Naive B cell (primary cell): ENCODE measurements around the gene NDST1. TPM values are rescaled to one million over a fixed set of nuclear protein-coding genes. Genes with fewer than 3 reads are reported as not detected.
A peak's percentile ranks its signal among the peaks of the same experiment; 100 is the strongest.

Experiments used
- ATAC-seq, 2 donors: fragments of 150-1000 bp; cut with Tn5 transposase; 2 replicates each; pipeline ENCODE4 v1.10.0; 2021; ENCODE audit warnings: low read depth in 2 of 2, mild to moderate bottlenecking in 2 of 2, moderate library complexity in 2 of 2
- DNase-seq: peaks from one replicate; pipeline ENCODE4 v3.0.0; 2022
- H3K27ac Mint-ChIP-seq, 6 donors: one replicate each; pipeline ENCODE4 v1.8.0; 2020 to 2022; ENCODE audit warnings: mild to moderate bottlenecking in 6 of 6, mixed read lengths in 6 of 6, moderate library complexity in 5 of 6, inconsistent platforms in 2 of 6
- H3K27me3 Mint-ChIP-seq, 3 donors: one replicate each; pipeline ENCODE4 v1.8.0; 2021 to 2022; ENCODE audit warnings: mixed read lengths in 3 of 3, mild to moderate bottlenecking in 1 of 3
- H3K36me3 Mint-ChIP-seq, 2 donors: one replicate each; pipeline ENCODE4 v1.8.0; 2020 to 2022; ENCODE audit warnings: mixed read lengths in 2 of 2, inconsistent platforms in 1 of 2, mild to moderate bottlenecking in 1 of 2
- H3K4me1 Mint-ChIP-seq, 3 donors: one replicate each; pipeline ENCODE4 v1.8.0; 2020 to 2022; ENCODE audit warnings: mixed read lengths in 3 of 3, inconsistent platforms in 1 of 3, mild to moderate bottlenecking in 1 of 3, moderate library complexity in 1 of 3
- H3K4me3 Mint-ChIP-seq, 8 donors: one replicate each; pipeline ENCODE4 v1.8.0; 2020 to 2022; ENCODE audit warnings: mild to moderate bottlenecking in 8 of 8, mixed read lengths in 8 of 8, moderate library complexity in 8 of 8, inconsistent platforms in 2 of 8
- H3K9me3 Mint-ChIP-seq, 7 donors: one replicate each; pipeline ENCODE4 v1.8.0; 2020 to 2022; ENCODE audit warnings: mixed read lengths in 7 of 7, mild to moderate bottlenecking in 5 of 7, inconsistent platforms in 2 of 7, moderate library complexity in 1 of 7
- polyA plus RNA-seq, 6 donors: library from polyadenylated mRNA; unstranded; fragments of 300-500 nt; fragmentation: Illumina TruSeq; gene quantifications; one replicate each; pipeline ENCODE4 v1.2.3, GENCODE V29; 2021; ENCODE audit warnings: low read depth in 6 of 6

The NDST1 gene
- polyA plus RNA-seq, 6 donors from 2014 or later: 0.38 to 1.8 (median 0.73) TPM

DNA sequence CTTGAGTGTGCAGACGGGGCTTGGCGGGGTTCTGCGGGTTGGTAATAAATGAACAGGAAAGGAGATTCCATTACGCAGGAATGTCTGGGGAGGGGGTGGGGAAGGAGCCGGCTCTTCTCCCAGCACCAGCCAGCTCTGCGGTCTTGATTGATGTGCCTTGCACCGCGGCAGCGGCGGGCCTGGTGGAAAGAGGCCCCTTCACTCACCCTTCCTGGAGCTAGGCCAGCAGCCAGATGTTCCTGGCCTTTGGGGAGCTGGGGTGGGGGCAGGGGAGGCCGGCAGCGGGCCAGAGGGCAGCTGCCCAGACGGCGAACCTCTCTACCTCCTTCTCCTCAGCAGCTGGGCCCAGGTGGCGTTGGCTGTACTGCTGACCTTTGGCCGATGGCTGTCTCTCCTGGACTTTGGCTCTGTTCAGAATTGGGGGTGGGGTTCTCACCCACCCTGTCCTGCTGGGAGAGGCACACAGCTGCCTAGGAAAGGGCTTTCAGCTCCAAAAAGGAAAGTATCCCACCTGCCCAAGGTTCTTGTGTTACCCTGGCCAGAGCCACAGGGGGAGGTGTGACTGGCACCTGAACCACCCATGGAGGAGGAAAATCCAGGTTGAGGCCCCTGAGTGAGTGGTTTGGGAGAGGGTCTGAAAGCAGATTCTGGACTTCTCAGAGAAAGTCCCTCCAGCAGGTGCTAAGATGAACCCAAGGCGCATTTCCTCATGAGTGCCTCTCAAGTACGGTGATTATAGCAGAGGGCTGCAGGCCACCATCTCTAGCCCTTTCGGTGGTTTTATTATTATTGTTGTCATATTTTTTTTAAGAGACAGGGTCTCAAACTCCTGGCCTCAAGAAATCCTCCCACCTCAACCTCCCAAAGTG is 74.5 kb downstream of the NDST1 start:
- DNase-seq (no peak), ATAC-seq (no peak)
- peaks cover 0 to under 1% (median 0%) of the 10 kb centered on the region in 7 donors for H3K9me3 Mint-ChIP-seq
- H3K4me1 Mint-ChIP-seq: peaks cover 0 to 3% (median 0%) of the 10 kb centered on the region in 3 donors
- H3K27ac Mint-ChIP-seq: no peak overlapping the region
- H3K27me3 Mint-ChIP-seq: peaks cover 7 to 17% (median 14%) of the 10 kb centered on the region in 3 donors
- H3K36me3 Mint-ChIP-seq: no peaks in the 10 kb centered on the region
- no peak overlapping the region for H3K4me3 Mint-ChIP-seq

DNA sequence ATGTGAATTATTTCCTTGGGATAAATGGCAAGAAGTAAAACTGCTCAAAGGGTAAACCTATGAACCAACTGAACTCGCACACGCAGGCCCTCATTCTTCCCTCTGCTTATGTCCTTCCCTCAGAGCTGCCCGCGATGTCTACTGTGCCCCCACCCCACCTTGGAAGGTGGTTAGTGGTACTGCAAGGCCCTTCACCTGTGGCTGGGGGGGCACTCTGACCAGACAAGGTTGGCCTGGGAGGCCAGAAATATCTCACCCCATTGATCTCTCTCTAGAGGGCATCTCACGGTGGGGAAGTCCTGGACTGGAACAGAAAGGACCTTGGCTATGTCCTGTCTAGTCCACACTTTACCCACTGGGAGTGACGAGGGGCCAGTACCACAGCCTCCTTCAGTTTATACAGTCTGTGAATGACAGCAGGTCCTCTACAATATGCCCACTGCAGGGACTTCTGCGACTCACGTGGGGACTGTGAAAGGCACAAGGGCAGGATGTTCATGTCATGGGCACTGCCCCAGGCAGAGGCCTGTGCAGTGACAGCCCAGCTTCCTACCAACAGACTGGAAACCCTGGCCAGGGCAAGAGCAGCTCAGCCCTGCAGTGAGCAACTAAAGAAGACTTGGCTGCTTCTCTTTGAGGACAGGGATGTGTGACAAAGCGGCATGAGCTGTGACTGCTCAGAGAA is 75.8 kb downstream of the NDST1 start:
- peaks cover 7 to 17% (median 14%) of the 10 kb centered on the region in 3 donors for H3K27me3 Mint-ChIP-seq
- H3K27ac Mint-ChIP-seq: peak overlapping the region in 1 of 6 donors; percentile 25
- DNase-seq: no peak

DNA sequence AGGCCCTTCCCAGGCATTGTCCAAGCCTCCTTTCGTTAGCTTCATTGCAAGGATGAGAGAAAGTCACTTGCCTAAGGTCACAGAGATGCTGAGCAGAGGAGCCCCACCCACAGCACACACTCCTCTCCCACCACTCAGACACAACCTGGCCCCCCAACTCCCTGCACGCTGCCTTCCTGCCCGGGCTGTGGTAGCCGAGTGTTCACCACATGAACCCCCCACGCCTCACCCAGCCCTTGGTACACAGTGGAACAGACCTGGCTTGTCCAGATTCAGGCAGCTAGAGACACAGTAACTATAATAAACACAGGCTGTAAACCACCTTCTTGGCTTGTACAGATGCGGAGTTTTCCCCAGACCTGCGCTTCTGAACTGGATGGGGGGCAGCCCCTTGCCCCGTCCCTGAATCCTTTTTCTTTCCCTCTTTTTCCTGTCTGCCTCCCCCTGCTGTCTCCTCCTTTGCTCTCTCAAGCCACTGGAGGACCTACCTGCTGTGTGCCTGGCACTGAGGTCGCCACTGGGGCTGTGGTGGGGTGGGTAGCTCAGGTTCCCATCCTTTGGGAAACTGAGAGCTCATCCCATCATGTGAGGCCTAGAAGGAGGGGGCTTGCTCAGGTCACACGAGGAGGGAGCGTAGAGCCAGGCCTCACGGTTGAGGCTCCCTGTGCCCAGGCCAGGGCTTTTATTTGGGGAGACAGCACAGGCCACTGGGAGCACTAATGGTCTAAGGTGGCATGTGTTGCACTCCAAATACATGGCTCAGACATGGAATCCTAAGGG is 76.8 kb downstream of the NDST1 start:
- DNase-seq (no peak), ATAC-seq (no peak)
- no peak overlapping the region for H3K4me3 Mint-ChIP-seq
- peak overlapping the region in 1 of 6 donors; percentile 61 for H3K27ac Mint-ChIP-seq
- no peaks in the 10 kb centered on the region for H3K36me3 Mint-ChIP-seq
- H3K27me3 Mint-ChIP-seq: peaks cover 7 to 17% (median 14%) of the 10 kb centered on the region in 3 donors
- H3K4me1 Mint-ChIP-seq: peaks cover 0 to 3% (median 0%) of the 10 kb centered on the region in 3 donors
- no peaks in the 10 kb centered on the region for H3K9me3 Mint-ChIP-seq

More for the DNA sequence above, 75.8 kb downstream of the NDST1 start:
- Mint-ChIP-seq H3K4me3 (no peak overlapping the region), H3K4me1 (peaks cover 0 to 3% (median 0%) of the 10 kb centered on the region in 3 donors), H3K9me3 (no peaks in the 10 kb centered on the region), H3K36me3 (no peaks in the 10 kb centered on the region)
- ATAC-seq: no peak

GRCh38 chr5:150585781-150586341 is 77.9 kb downstream of the NDST1 start:
- ATAC-seq (no peak), DNase-seq (no peak)
- H3K27ac Mint-ChIP-seq: no peak overlapping the region
- H3K36me3 Mint-ChIP-seq: no peaks in the 10 kb centered on the region
- H3K9me3 Mint-ChIP-seq: no peaks in the 10 kb centered on the region
- no peak overlapping the region for H3K4me3 Mint-ChIP-seq
- peaks cover 7 to 14% (median 11%) of the 10 kb centered on the region in 3 donors for H3K27me3 Mint-ChIP-seq
- H3K4me1 Mint-ChIP-seq: peaks cover 0 to 3% (median 0%) of the 10 kb centered on the region in 3 donors

DNA sequence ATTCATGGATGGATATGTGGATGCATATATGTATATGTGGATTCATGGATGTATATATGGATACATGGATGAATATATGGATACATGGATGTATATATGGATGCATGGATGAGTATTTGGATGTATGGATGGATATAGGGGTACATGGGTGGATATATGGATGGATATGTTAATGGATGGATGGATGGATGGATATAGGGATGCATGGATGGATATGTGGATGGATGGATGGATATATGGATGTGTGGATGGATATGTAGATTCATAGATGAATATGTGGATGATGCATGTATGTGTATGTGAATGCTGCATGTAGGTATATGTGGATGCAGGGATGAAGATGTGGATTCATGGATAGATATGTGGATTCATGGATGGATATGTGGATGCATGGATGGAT is 79.1 kb downstream of the NDST1 start:
- ATAC-seq (no peak), DNase-seq (no peak)
- peaks cover 0 to under 1% (median 0%) of the 10 kb centered on the region in 3 donors for H3K4me1 Mint-ChIP-seq
- H3K27ac Mint-ChIP-seq: no peak overlapping the region
- no peaks in the 10 kb centered on the region for H3K9me3 Mint-ChIP-seq
- no peak overlapping the region for H3K4me3 Mint-ChIP-seq
- H3K27me3 Mint-ChIP-seq: peaks cover under 1 to 8% (median 3%) of the 10 kb centered on the region in 3 donors
- no peaks in the 10 kb centered on the region for H3K36me3 Mint-ChIP-seq

DNA sequence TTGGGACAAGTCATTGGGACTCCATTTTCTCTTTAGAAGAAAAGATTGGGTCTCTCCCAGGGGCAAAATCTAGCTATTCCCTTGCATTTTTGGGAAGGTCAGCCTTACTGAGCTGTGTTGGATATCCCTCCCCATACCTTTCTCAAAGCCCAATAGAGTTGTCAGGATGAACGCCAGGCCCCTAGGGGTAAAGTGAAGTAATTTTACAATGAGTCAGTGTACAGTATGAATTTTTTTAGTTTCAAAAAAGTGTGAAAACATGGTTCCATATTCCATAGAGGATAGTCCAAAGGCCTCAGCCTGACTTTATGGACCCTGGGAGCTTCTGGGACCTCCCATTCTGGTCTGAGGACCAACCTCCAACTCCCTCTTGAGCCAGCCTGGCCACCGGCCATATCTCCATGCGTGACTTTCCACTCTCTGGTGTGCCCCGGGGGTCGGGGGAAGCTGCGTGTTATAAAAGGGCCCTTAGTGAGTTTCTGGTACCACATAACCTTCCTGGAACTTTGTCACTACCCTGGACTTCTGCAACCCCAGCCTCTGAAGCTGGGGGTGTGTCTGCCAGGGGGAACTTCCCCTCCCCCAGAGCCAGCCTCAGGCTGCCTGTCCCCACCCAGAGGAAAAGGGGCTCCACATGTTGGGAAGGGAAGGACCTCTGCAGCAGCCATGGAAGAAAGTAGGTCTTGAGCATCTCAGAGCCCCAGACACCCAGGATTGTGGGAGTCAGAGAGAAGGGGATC is 80.1 kb downstream of the NDST1 start:
- DNase-seq (no peak), ATAC-seq (no peak)
- no peaks in the 10 kb centered on the region for H3K36me3 Mint-ChIP-seq
- no peak overlapping the region for H3K4me3 Mint-ChIP-seq
- no peaks in the 10 kb centered on the region for H3K4me1 Mint-ChIP-seq
- H3K27ac Mint-ChIP-seq: no peak overlapping the region
- peaks cover 0 to 6% (median 0%) of the 10 kb centered on the region in 3 donors for H3K27me3 Mint-ChIP-seq
- H3K9me3 Mint-ChIP-seq: no peaks in the 10 kb centered on the region

DNA sequence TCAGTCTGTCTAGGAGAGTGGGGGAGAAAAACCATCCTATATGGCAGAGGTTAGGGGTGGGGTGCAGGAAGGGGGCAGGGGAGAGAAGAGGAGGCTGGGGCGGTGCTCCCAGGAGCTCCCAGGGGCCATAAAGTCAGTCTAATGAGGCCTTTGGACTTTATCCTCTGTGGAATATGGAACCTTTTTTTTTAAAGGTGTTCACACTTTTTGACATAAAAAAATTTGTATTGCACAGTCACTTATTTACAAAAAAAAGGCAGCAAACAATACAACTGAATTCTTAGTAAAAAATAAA is 80.6 kb downstream of the NDST1 start:
- H3K4me3 Mint-ChIP-seq: no peak overlapping the region
- no peaks in the 10 kb centered on the region for H3K9me3 Mint-ChIP-seq
- peaks cover 0 to 3% (median 0%) of the 10 kb centered on the region in 3 donors for H3K27me3 Mint-ChIP-seq
- no peak overlapping the region for H3K27ac Mint-ChIP-seq
- ATAC-seq (no peak), DNase-seq (no peak)
- H3K36me3 Mint-ChIP-seq: no peaks in the 10 kb centered on the region
- no peaks in the 10 kb centered on the region for H3K4me1 Mint-ChIP-seq

- H3K9me3 Mint-ChIP-seq: no peaks in the 10 kb centered on the region
- H3K4me3 Mint-ChIP-seq: no peak overlapping the region
- H3K27ac Mint-ChIP-seq: no peak overlapping the region
- no peak for ATAC-seq
- no peak for DNase-seq
- H3K36me3 Mint-ChIP-seq: no peaks in the 10 kb centered on the region
- no peaks in the 10 kb centered on the region for H3K27me3 Mint-ChIP-seq
- H3K4me1 Mint-ChIP-seq: no peaks in the 10 kb centered on the region
These were observed 82.1 kb downstream of the NDST1 start for GRCh38 chr5:150589862-150590601.

- ATAC-seq: no peak
- no peak for DNase-seq
- Mint-ChIP-seq H3K4me3 (no peak overlapping the region), H3K36me3 (no peaks in the 10 kb centered on the region), H3K4me1 (peaks cover 0 to 3% (median 0%) of the 10 kb centered on the region in 3 donors), H3K27me3 (peaks cover 0 to 3% (median 0%) of the 10 kb centered on the region in 3 donors), H3K9me3 (no peaks in the 10 kb centered on the region), H3K27ac (no peak overlapping the region)
These were observed 83.2 kb downstream of the NDST1 start for GRCh38 chr5:150590979-150591695.

DNA sequence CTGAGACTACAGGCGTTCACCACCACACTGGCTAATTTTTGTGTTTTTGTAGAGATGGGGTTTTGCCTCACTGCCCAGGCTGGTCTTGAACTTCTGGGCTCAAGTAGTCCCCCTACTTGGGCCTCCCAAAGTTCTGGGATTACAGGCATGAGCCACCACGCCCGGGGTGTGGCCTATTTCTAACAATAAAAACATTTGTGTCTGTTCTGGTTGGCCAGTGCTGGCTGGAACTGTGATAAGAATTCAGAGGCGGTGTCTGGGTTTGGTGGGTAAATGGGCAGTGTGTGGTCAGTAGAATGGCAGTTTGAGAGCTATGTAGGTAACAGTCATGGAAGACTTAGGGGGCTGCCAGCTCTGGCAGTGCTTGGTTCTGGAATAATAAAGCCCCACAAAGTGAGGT is 85.7 kb downstream of the NDST1 start:
- Mint-ChIP-seq H3K27ac (peak overlapping the region in 1 of 6 donors; percentile 21), H3K9me3 (no peaks in the 10 kb centered on the region), H3K4me3 (no peak overlapping the region), H3K27me3 (peaks cover 0 to 6% (median 0%) of the 10 kb centered on the region in 3 donors), H3K36me3 (no peaks in the 10 kb centered on the region), H3K4me1 (peaks cover 0 to 14% (median 8%) of the 10 kb centered on the region in 3 donors)
- ATAC-seq: no peak
- DNase-seq: no peak

DNA sequence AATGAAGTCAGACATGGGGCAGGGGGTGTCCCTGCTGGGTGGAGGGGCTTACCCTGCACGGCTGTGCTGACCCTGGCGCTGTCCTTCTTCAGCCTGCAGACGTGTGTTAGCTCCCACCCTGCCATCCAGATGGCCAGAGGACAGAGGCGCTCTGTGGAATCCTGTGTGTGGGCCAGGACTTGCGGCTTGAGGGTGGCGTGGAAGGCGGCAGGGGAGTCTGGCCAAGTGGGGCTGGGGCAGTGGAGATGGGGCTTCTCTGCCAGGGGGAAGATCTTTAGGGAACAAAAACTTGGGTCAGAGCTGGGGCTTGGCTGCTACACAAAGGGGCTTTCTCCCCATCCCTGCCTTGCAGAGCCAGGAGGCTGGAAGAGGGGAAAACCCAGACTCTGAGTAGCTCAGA is 86.1 kb downstream of the NDST1 start:
- Mint-ChIP-seq H3K36me3 (no peaks in the 10 kb centered on the region), H3K4me3 (no peak overlapping the region), H3K9me3 (no peaks in the 10 kb centered on the region), H3K27me3 (peaks cover 0 to 6% (median 0%) of the 10 kb centered on the region in 3 donors), H3K4me1 (peaks cover 0 to 14% (median 8%) of the 10 kb centered on the region in 3 donors), H3K27ac (no peak overlapping the region)
- ATAC-seq (no peak), DNase-seq (no peak)
